Cerebellar nuclear complex (tissue), 1 donor: Measurements from ENCODE around the gene CMIP.
"Not testable (repeated sequence)": the region's sequence is repeated elsewhere in the genome, so short reads cannot be mapped to it uniquely, and the experiment has no call there.

Experiments
- DNase-seq, 2 experiments: peaks; one replicate each; lab custom pipeline; 2025; lab: John Stamatoyannopoulos, UW

Gene CMIP

DNA sequence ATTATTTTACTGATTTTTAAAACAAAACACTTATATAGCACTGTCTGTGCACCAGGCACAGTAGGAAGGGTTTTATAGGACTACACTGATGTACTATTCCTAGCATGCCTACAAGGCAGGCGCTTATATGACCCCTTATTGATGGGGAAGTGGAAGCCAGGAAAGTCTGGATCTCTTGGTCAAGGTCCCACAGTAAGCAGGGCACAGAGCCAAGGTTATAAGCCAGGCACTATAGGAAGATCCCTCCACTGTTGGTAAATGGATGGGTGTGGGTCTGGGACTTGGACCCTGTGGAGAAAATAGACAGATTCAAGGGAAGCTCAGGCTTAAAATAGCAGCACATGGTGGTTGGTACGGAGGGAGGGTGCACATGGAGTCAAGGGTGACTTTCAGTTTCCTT, 275.4 kb downstream of the CMIP start:
- DNase-seq = no peak

DNA sequence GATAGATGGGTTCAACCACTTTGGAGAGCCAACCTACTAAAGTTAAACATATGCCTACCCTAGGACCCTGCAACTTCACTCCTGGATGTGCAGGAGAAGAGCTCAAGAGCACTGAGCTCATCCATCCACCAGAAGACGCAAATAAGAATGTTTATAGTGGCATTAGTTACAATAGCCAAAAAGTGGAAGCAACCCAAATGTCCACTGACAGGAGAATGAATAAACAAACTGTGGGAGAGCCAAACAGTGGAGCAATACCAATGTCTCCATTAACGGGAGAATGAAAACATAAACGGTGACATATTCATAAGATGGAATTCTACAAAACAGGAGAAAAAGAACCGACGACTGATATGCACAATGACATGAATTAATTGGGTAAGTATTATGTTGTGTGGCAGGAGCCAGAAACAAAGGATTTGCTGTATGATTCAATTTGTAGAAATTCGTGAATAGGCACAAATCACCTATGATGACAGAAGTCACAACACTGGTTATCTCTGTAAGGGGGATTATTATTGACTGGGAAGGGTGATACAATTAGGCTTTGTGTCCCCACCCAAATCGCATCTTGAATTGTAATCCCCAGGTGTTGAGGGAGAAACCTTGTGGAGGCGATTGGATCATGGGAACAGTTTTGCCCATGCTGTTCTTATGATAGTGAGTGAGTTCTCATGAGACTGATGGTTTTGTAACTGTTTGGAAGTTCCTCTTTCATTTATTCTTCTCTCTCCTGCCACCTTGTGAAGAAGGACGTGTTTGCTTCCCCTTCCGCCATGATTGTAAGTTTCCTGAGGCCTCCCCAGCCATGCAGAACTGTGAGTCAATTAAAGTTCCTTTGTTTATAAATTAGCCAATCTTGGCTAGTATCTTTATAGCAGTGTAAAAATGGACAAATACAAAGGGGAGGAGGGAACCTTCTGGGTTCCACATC, 276.6 kb downstream of the CMIP start:
- DNase-seq = no peak

DNA sequence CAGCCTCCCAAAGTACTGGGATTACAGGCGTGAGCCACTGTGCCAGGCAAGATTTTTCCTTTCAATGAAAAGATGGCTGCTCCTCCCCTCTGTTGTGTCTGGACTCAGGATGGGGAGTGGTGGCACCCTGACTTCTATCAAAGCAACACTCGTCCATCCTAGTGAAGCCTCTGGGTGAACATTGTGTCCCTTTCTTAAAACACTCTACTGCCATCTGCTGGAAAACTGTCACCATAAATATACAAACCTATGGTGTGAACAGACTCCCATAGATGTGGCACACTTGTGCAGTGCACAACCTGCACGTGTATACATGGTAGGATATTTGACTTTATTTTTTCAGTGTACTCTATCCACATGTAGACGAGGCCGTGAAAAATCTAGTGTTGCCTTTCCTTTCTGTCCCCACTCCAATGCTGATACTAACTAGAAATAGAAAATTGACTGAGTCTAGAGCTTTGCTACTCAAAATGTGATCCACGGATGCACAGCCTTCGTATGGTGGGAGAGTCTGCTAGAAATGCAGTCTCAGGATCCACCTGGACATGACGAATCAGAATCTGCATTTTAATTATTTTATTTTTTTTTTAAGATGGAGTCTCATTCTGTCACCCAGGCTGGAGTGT, 278.6 kb downstream of the CMIP start:
- DNase-seq = peak in 1 of 2 experiments; percentile 61

DNA sequence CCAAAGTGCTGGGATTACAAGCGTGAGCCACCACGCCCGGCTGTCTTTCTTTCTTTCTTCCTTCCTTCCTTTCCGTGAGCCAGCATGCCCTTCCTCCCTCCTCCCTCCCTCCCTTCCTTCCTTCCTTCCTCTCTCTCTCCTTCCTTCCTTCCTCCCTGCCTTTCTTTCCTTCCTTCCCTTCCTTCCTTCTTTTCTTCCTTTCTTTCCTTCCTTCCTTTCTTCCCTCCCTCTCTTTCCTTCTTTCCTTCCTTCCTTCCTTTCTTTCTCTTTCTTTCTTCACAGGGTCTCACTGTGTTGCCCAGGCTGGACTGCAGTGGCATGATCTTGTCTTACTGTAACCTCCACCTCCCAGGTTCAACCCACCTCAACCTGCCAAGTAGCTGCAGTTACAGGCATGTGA, 283.8 kb downstream of the CMIP start:
- DNase-seq = no peak

DNA sequence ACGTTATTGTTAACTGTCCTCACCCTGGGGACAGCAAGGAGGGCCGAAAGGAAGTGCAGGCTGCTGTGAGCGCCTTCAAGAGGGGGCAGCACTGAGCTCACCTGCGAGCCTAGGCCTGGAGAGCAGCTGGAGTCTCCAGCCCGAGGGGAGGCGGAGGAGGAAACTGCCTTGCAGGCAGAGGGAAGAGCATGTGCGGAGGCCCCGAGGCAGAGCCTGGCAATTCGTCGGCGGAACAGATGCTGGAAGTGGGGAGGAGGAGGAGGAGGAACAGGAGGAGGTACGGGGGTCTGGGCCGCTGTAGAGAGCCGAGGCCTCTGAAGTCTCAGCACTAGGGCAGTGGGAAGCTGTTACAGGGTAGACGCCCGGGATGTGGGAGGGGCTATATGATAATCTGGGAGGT, 284.8 kb downstream of the CMIP start:
- no peak for DNase-seq

DNA sequence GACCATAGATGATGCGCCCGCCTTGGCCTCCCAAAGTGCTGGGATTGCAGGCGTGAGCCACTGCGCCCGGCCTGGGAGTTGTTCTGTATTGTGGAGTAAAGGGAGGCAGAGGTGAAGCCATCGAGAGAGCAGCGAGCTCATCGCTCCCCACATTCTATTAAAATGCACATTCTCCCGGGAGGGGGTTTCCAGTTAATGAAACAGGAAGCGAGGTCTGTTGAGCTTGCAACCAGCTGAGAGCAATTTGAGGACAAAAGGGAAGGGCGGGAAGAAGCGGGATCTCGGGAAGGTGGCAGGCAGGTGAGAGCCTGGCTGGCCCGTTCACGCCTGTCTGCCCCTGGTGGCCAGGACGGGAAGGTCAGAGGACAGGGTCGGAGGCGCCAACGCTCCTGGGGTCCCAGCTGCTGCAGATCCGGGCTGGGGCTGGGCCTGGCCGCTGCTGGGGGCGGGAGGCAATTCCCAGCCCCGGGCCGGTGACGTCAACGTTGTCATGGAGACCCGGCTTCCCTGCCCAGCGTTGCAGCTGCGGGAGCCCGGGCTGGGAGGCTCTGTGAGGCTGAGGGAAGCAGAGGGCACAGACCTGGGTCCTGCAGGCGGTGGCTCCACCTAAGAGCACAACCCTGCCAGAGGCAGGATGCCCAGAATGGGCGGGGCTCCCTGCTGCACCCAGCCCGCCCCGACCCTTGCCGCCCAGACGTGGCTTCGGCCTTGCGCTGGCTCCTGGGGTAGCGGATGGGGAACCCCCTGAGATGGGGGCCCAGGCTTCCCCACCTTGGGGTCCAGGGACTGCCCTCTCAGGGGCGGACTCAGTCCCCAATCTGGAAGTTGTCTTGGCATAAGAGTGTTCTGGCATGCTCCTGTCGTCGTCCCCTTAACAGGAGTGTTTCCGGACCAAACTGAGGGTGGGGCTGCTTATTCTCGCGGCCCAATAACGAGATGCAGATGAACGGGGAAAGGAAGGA, 285.8 kb downstream of the CMIP start:
- DNase-seq = no peak

DNA sequence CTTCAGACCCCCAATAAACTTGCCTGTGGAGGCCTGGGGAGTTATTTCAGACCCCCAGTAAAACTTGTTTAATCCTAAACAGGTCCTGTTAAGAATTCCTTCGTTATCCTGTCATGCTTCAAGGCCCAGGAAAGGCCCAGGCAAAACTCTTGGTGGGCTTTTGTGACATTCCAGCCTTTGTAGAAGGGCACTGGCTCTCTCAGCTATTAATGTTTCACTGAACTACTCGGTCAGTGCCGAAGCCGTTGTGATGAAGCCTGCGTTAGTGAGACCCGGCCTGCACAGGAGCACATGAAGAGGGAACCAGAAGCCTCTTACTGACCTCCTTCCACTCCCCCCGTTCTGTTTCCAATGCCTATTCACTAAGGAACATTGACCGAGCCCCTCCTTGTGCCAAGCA, 287.0 kb downstream of the CMIP start:
- no peak for DNase-seq

DNA sequence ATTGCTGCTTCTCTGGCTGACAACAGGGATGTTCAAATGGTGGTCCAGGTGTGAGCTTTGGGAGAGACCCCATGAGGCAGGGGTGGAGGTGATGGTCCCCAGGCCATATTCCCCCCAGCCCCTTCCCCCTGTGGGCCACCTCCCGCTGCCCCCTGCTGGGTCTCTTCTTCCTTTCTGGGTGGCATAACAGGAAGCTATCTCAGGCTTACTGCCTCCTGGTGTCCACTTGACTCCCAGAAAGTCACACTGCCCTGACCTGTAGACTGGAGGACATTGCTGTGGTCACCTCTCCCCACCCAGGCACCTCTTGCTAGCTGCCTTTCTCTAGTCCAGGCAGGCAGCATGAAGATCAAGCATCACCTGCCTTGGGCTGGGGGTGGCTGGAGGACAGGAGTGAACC, 288.1 kb downstream of the CMIP start:
- DNase-seq = no peak

DNA sequence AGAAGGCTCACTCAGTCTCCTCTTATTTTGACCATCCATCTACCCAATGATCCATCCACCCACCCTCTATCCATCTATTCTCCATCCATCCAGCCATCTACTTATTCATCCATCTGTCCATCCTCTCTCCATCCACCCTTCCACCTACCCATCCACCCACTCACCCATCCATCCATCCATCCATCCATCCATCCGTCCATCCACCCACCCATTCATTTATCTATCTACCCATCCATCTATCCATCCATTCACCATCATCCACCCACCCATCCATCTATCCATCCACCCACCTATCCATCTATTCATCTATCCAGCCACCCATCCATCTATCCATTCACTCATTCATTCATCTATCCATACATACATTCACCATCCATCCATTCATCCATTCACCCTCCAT, 288.7 kb downstream of the CMIP start:
- DNase-seq = no peak

DNA sequence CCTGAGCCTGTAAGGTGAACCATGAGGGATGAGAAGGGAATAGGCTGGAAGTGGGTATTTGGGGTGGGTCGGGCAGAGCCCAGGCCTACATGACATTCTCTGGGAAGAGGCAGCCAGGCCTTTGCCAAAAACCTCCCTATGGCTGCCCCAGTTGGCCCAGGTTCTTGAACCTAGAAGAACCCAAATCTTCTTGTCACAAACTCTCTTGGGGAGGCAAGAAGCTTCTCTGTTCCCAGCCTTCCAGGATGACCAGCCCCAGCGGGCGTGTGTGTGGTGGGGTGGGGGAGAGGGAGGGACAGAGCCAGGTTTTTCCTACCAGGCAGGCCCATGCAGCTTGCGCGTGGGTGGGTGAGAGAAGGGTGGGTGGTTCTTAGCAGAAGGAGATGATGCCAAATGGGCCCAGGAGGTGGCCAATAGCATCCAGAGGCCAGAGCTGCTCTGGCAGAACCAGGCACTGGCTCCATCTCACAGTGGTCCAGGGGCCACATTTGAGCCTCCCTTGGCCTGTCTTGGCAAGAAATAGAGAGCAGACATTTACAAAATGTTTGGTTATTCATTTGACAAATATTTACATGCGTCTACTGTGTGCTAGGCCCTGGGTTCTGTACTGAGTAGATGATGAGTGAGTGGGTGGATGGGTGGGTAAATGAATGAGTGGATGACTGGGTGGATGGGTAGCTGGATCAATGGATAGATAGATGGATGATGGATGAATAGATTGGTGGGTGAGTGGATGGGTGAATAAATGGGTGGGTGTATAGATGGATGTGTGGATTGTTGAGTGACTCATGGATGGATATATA, 290.2 kb downstream of the CMIP start:
- no peak for DNase-seq

DNA sequence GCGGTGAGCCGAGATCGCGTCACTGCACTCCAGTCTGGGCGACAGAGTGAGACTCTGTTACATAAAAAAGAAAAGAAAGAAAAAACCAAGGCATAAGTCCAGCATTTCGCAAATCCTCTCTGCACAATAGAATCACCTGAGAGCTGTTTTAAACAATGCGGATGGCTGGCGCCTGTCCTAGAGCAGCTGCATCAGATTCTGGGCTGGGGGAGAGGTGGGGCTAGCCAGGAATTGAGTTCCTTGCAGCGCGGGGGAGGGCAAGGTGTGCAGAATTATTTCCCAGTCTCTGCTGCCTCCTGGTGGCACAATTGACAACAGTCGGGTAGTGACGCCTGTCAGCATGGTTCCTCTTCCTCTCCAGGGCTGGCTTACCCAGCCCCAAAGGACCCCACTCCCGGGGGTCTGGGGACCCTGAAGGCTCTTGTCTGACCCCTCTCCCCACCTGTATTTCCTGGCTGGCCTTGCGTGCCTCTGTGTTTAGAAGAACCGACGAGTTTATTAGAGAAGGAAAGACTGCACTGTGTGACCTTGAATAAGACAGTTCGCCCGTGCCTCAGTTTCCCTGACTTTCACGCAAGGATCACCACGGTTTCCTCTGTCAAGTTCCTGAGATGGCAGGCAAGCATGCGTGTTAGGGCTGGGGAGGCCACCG, 293.4 kb downstream of the CMIP start:
- DNase-seq = peak in 1 of 2 experiments; percentile 54

DNA sequence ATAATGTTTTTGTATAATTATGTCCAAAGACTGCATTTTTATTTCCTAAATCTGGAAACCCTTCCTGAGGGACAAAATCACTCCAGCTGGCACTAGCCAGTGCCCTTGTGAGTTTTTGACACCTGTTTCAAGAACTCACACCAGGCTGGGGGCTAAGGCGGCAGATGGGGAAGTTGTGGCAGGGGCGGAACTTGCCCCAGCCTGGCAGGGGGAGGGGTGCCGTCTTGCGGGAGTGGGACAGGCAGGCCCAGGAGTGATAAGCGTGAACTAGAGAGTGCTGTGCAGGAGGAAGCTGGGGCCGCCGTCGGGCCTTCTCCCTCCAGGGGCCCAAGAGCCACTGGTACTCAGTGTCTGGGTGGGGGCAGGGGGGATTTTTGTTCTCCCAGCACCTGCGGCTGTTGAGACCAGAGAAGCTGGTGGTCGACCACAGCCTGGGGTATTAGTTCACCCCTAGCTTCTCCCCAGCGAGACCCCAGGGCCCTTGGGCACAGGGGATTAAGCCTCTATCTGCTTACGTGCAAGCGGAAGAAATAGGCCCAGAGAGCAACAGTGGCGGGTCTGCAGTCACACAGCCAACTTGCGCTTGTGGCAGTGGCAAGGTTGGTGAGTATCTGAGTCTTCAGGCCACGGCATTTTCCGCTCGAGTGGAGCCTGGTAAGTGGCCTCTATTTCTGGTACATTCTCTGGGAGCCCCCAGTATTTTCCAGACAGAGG, 294.3 kb downstream of the CMIP start:
- DNase-seq = no peak

DNA sequence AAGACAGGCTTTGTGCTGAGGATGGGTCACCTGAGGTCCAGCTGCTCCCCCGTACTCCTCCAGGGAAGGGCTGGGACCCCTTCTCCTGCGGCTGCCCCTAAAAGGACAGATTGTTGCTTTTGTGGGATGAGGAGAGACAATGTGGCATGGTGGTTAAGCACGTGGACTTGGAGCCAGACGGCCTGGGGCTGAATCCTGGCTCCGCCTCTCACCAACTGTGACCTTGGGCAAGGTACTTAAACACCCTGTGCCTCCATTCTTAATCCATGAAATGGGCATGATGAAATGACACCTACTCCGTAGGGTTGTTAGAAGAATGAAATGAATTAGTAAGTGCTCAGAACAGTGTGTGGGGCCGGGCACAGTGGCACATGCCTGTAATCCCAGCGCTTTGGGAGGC, 294.9 kb downstream of the CMIP start:
- DNase-seq = no peak

DNA sequence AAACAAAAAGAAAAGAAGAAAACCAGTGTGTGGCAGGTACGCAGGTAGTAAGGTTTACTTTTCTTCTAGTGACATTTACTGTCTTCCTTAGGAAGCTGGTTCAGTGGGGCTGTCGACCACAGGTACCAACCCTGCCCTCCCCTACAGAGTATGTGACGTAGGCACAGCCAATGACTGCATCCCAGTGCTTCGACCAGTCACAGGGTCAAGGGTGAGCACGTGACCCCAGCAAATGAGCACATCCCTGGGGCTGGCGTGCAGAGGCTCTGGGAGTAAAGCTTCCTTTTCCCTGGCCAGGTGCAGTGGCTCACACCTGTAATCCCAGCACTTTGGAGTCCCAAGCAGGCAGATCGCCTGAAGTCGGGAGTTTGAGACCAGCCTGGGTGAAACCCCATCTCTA, 295.6 kb downstream of the CMIP start:
- no peak for DNase-seq

DNA sequence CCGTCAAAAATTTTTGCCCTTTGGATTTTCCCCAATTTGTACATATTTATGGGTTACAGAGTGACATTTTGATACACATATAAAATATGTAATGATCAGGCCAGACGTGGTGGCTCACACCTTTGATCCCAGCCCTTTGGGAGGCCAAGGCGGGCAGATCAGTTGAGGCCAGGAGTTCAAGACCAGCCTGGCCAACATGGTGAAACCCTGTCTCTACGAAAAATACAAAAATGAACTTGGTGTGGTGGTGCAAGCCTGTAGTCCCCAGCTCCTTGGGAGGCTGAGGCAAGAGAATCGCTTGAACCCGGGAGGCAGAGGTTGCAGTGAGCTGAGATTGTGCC, 296.8 kb downstream of the CMIP start:
- DNase-seq = not testable (repeated sequence)

DNA sequence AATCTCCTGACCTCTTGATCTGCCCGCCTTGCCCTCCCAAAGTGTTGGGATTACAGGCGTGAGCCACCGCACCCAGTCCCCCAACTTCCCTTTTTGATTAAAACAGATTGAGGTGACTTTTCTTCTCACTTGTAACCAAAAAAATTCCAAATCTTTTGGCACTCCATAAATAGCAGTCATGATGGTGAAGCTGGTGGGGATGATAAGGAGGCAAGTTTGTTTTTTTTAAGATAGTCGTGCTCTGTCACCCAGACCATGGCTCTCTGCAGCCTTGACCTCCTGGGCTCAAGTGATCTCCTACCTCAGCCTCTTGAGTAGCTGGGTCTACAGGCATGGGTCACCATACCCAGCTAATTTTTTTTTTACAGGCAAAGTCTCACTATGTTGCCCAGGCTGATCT, 299.8 kb downstream of the CMIP start:
- DNase-seq = no peak

DNA sequence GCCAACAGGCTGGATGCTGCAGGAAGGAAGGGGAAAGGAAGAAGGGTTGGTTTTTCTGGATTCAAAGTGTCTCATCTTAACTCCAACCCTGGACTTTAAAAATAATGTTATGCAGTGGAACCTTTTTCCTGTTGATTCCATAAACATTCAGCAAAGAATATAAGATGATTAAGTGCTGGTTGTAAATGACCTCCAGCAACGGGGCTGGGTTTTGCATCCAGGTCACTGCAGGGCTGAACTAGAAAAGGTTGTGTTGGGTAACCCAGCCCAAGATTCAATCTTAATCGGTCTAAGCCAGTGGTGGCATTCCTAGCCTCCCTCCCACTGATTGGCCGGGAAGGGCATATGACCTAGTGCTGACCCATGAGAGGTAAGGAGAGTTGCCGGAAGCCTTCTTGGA, 300.3 kb downstream of the CMIP start:
- DNase-seq = no peak

DNA sequence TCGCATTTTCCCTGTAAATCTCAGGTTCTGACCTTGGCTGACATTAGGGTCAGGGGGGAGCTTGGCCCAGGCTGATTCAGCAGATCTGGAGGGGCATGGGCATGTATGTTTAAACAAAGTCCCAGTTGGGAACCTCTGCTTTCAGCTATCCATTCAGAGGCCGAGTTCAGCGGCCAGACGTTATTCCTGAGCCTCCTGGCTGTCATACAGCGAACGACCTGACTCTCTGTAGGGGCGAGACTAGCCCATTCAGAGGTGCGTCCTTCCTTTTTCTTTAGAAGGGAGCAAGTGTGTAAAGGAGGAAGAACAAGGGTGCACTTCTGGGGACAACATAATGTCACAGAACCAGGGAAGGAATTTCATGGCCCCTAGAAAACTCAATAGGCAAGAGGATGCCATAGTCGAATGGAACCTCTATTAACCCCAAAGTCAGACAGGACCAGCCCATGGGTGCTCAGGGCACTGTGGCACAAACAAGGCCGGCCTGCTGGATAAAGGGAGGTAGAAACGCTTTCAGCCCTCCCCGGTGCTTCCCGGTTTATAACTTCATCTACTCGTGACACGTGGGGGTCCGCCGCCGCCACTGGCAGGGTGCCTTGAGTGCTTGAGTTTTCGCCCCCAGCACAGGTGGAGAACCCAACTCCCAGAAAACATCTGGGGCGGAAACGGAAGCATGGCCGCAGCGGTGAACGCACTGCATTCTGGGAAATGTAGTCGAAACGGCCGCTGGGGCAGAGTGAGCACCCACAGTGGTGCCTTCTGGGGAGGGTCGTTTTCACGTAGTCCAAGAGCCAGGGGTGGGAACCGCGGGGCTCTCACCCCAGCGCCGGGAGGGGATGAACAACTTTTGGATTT, 301.3 kb downstream of the CMIP start:
- DNase-seq = no peak

DNA sequence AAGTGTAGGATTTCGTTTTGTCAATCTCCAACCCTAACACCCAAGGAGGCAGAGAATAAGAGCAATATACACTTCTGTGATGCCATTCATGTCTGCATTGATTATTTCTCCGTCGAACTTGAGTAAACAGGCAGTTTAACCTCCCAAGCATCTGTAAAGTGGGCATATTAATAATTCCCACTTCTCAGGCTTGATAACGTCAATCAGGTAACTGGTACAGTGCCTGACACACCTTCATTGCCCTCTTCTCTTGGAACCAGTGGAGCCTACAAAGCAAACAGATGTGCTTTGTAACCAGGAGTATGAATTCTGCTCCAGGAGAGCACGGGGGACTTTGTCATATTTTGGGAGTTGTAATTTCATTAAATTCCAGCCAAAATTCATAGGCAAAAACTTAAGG, 302.0 kb downstream of the CMIP start:
- no peak for DNase-seq
